PC-3 (cell line): ENCODE measurements around the gene HS2ST1. TPM values are rescaled to one million over a fixed set of nuclear protein-coding genes. Genes with fewer than 3 reads are reported as not detected.

Experiments
- ATAC-seq: fragments of 200-7000 bp; cut with Tn5 transposase; 2 replicates; pipeline ENCODE4 v1.9.1; 2020; ENCODE audit warnings: mild to moderate bottlenecking, moderate library complexity
- BruUV-seq: library from RNA; stranded (reverse); fragments of 400-500 nt; replicated peaks from 2 replicates; lab custom pipeline; 2021; lab: Mats Ljungman, UMichigan
- CTCF ChIA-PET: fragments of 300-600 bp; sonication (Branson Sonifier 250); formaldehyde crosslinking; loops from one replicate; lab custom pipeline; 2022; ENCODE audit warnings: antibody characterized with exemption; lab: Charles Lee
- POLR2A ChIA-PET: fragments of 300-600 bp; sonication (Branson Sonifier 250); formaldehyde crosslinking; loops from one replicate; lab custom pipeline; 2022; ENCODE audit warnings: antibody characterized with exemption; ENCODE audit not compliant: unreplicated experiment; lab: Charles Lee
- DNase-seq: peaks from one replicate; pipeline ENCODE4 v3.0.0-alpha.2; 2015
- H2AFZ ChIP-seq: fragments of 300-600 bp; sonication (generic); 2 replicates; pipeline ENCODE4 v1.6.0; 2016; ENCODE audit warnings: antibody characterized with exemption, low read length
- H3F3A ChIP-seq: fragments of 300-600 bp; sonication (generic); one replicate; pipeline ENCODE4 v1.6.0; 2017; ENCODE audit warnings: antibody characterized with exemption, low read length, control low read depth, mild to moderate bottlenecking; ENCODE audit not compliant: unreplicated experiment
- H3K27ac ChIP-seq: fragments of 300-600 bp; sonication (generic); 2 replicates; pipeline ENCODE4 v1.5.1; 2016; ENCODE audit warnings: mild to moderate bottlenecking, low read length
- H3K27me3 ChIP-seq: fragments of 300-600 bp; sonication (generic); 2 replicates; pipeline ENCODE4 v1.6.1; 2016; ENCODE audit warnings: low read length, mixed read lengths
- H3K36me3 ChIP-seq: fragments of 300-600 bp; sonication (generic); 2 replicates; pipeline ENCODE4 v1.6.1; 2016; ENCODE audit warnings: low read depth, mixed run types, low read length, mixed read lengths
- H3K4me1 ChIP-seq: fragments of 300-600 bp; sonication (generic); 2 replicates; pipeline ENCODE4 v1.5.1; 2016; ENCODE audit warnings: low read length; ENCODE audit not compliant: insufficient read depth
- H3K4me2 ChIP-seq: fragments of 300-600 bp; sonication (generic); 2 replicates; pipeline ENCODE4 v1.6.0; 2016; ENCODE audit warnings: low read length
- H3K4me3 ChIP-seq: fragments of 300-600 bp; sonication (generic); 2 replicates; pipeline ENCODE4 v1.5.1; 2016; ENCODE audit warnings: mild to moderate bottlenecking, low read length, mixed read lengths
- H3K79me2 ChIP-seq: fragments of 300-600 bp; sonication (generic); 2 replicates; pipeline ENCODE4 v1.6.1; 2017; ENCODE audit warnings: low read length, mixed read lengths
- H3K9ac ChIP-seq: fragments of 300-600 bp; sonication (generic); 2 replicates; pipeline ENCODE4 v1.6.0; 2016; ENCODE audit warnings: mild to moderate bottlenecking, low read length
- H3K9me2 ChIP-seq: fragments of 300-600 bp; sonication (generic); replicated peaks from 2 replicates; pipeline ENCODE4 v1.6.1; 2016; ENCODE audit warnings: mixed run types, low read length, mixed read lengths
- H3K9me3 ChIP-seq: fragments of 300-600 bp; sonication (generic); 2 replicates; pipeline ENCODE4 v1.6.1; 2016; ENCODE audit warnings: low read length, mixed read lengths
- H4K20me1 ChIP-seq: fragments of 300-600 bp; sonication (generic); 2 replicates; pipeline ENCODE4 v1.6.1; 2016; ENCODE audit warnings: low read length, mixed read lengths
- CTCF ChIP-seq: fragments of 300-600 bp; sonication (generic); conservative IDR thresholded peaks from 2 replicates; pipeline ENCODE4 v1.5.1; 2017; ENCODE audit warnings: antibody characterized with exemption, low read depth, mild to moderate bottlenecking, low read length
- EZH2 ChIP-seq: fragments of 300-600 bp; sonication (generic); IDR thresholded peaks from one replicate; pipeline ENCODE4 v1.6.1; 2017; ENCODE audit warnings: antibody characterized with exemption, mild to moderate bottlenecking, low read length; ENCODE audit not compliant: unreplicated experiment
- EZH2phosphoT487 ChIP-seq: fragments of 300-600 bp; sonication (generic); IDR thresholded peaks from 2 replicates; pipeline ENCODE4 v1.6.1; 2018; ENCODE audit warnings: mild to moderate bottlenecking, antibody characterized with exemption, low read length, borderline replicate concordance
- intact Hi-C: fragments of 100-400 bp; cut with micrococcal nuclease; formaldehyde crosslinking; loops from 2 replicates; pipeline ENCODE4 v1.9.0; 2023
- total RNA-seq: library from RNA; depleted of rRNA; stranded (reverse); fragments of >200 nt; gene quantifications from 2 replicates; pipeline ENCODE4 v1.2.3, GENCODE V29; 2014

HS2ST1 gene
- total RNA-seq, 1 experiment from 2014 or later, result 15.3 TPM

DNA sequence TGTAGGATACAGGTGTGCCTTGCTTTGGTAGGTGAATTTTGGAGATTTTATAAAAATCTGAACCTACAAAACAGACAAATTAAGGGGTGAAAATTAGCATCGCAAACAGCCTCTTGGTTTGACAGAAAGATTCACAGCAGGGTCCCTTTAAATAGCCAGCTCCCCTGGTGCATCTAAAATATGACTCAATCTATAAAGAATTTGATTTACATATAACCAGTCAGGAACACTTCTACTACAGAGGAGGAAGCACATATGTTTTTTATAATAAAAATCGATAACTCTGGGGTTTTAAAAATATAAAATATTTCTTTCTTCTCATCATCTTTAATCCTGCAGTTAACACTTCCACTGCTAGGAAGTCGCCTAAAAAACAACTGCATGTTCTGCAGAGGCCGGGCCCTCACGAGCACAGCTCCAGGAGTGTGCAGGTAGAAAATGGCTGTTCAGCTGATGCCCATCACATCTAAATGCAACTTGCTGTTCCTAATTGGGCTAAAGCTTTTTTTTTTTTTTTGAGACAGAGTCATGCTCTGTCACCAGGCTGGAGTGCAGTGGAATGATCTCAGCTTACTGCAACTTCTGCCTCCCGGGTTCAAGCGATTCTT, 203.4 kb downstream of the HS2ST1 start:
- H2AFZ ChIP-seq, result no peak overlapping the region
- no peak overlapping the region for H3K27ac ChIP-seq
- ChIA-PET POLR2A (interaction anchor here (0.6 to 0.7 kb wide), 2 partner anchors 210 to 766 kb away, joined by 3 read pairs; no protein-coding TSS in a partner anchor), CTCF (no interaction called here)
- no peaks in the 10 kb centered on the region for H3K36me3 ChIP-seq
- peak; percentile 67 for ATAC-seq
- no peak overlapping the region for H3K9ac ChIP-seq
- no peaks in the 10 kb centered on the region for H3K27me3 ChIP-seq
- no peaks in the 10 kb centered on the region for H3K79me2 ChIP-seq
- no TSS peak for BruUV-seq
- DNase-seq, result peak; percentile 47
- peak overlapping the region; percentile 54 for H3K4me2 ChIP-seq
- 0 out of 2 replicates have a peak, but pooled peaks cover 4% of the 10 kb centered on the region for H3K9me2 ChIP-seq
- no peaks in the 10 kb centered on the region for H3K9me3 ChIP-seq
- no peaks in the 10 kb centered on the region for H4K20me1 ChIP-seq
- TF ChIP-seq EZH2phosphoT487 (no peak), EZH2 (no peak), CTCF (no peak)
- H3F3A ChIP-seq, result no peaks in the 10 kb centered on the region
- peaks cover 25% of the 10 kb centered on the region for H3K4me1 ChIP-seq
- intact Hi-C loops, result no loop called here
- H3K4me3 ChIP-seq, result no peak overlapping the region

DNA sequence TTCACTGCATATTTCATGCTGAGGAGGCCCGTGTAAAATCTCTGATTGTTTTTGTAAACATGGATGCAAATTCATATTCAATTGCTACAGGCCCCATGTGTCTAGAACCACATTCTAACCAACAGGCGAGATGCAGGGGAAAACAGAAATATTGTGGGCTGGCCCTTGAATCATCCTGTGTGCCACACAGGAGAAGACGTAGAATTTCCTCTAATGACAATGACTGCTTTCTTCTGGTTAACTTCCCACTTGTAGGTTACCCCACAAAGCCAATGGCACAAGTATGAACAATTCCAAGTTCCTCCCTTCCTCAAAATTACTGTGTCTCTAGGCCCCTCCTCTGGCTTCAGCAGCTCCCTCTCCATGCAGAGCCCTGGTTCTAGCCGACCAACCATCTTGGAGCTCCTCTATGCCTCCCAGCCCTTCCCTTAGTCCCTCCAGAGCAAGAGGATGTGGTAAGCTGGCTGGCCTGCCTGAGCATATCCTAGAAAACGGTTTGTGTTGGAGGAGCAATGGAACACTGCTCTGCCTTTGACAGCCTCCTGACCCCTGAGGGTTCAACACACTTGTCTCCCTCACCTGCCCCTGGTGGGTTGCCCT, 205.2 kb downstream of the HS2ST1 start:
- 0 out of 2 replicates have a peak, but pooled peaks cover 4% of the 10 kb centered on the region for H3K9me2 ChIP-seq
- no peak for DNase-seq
- no peaks in the 10 kb centered on the region for H3K36me3 ChIP-seq
- no peaks in the 10 kb centered on the region for H3K9me3 ChIP-seq
- intact Hi-C loops, result no loop called here
- H3K27me3 ChIP-seq, result no peaks in the 10 kb centered on the region
- no peak overlapping the region for H3K27ac ChIP-seq
- no peak overlapping the region for H2AFZ ChIP-seq
- no TSS peak for BruUV-seq
- H3K79me2 ChIP-seq, result no peaks in the 10 kb centered on the region
- peaks cover 23% of the 10 kb centered on the region for H3K4me1 ChIP-seq
- H3K4me2 ChIP-seq, result no peak overlapping the region
- CTCF ChIA-PET, result interaction anchor here (0.6 kb wide), 1 partner anchor 161 kb away, joined by 4 read pairs; no protein-coding TSS in a partner anchor
- POLR2A ChIA-PET, result no interaction called here
- no peak overlapping the region for H3K4me3 ChIP-seq
- H4K20me1 ChIP-seq, result no peaks in the 10 kb centered on the region
- no peak for ATAC-seq
- H3K9ac ChIP-seq, result no peak overlapping the region
- H3F3A ChIP-seq, result no peaks in the 10 kb centered on the region
- no peak for TF ChIP-seq CTCF
- TF ChIP-seq EZH2phosphoT487, result no peak
- no peak for TF ChIP-seq EZH2

DNA sequence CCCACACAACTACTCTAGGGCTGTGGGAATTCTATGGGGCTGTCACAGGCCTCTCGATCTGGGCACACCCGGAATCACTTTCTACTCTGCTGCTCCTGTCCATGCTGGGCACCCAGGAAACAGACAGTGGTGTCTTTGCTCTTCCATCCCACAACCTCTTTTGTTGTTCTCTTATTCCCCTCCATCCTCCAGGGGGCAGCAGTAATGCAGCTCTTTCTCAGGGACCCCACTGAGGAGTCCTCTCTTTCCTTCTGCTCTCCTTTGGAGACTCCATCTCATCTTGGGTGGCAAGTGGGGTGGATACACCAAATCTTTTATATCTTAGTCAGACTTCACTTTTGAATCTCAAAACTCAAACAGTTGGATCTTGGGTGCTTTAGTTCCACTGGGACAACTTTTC, 206.3 kb downstream of the HS2ST1 start:
- intact Hi-C loops, result no loop called here
- Histone ChIP-seq H2AFZ (no peak overlapping the region), H3K9ac (no peak overlapping the region), H3K27ac (no peak overlapping the region), H3K4me1 (peaks cover 12% of the 10 kb centered on the region), H3K79me2 (no peaks in the 10 kb centered on the region), H3K9me3 (no peaks in the 10 kb centered on the region), H4K20me1 (no peaks in the 10 kb centered on the region), H3K36me3 (no peaks in the 10 kb centered on the region), H3K4me2 (no peak overlapping the region), H3K4me3 (no peak overlapping the region), H3F3A (no peaks in the 10 kb centered on the region), H3K27me3 (no peaks in the 10 kb centered on the region), H3K9me2 (0 out of 2 replicates have a peak, but pooled peaks cover 4% of the 10 kb centered on the region)
- ChIA-PET POLR2A (no interaction called here), CTCF (no interaction called here)
- BruUV-seq, result no TSS peak
- TF ChIP-seq EZH2phosphoT487 (no peak), CTCF (peak; percentile 55; the same call in 1 of the 2 replicates)
- ATAC-seq (no peak), DNase-seq (peak; percentile 32)
